Testis (tissue), 3 donors: ENCODE results near the gene TGFBR2. TPM values are rescaled to one million over a fixed set of nuclear protein-coding genes. Genes with fewer than 3 reads are reported as not detected.

Experiments
- DNase-seq: peaks from one replicate; pipeline ENCODE4 v3.0.0-alpha.2; 2019
- H3K27ac ChIP-seq, 2 donors: fragments of 200-600 bp; sonication (generic); one replicate each; pipeline ENCODE4 v1.5.1; 2019
- H3K27me3 ChIP-seq: fragments of 200-600 bp; sonication (generic); one replicate; pipeline ENCODE4 v1.5.1; 2019
- H3K36me3 ChIP-seq: fragments of 200-600 bp; sonication (generic); one replicate; pipeline ENCODE4 v1.5.1; 2017; ENCODE audit warnings: low read depth; ENCODE audit errors: missing control alignments
- H3K4me1 ChIP-seq: fragments of 200-600 bp; sonication (generic); one replicate; pipeline ENCODE4 v1.5.1; 2019
- H3K4me3 ChIP-seq, 2 donors: fragments of 200-600 bp; sonication (generic); one replicate each; pipeline ENCODE4 v1.5.1; 2017 to 2019
- H3K9me3 ChIP-seq: fragments of 200-600 bp; sonication (generic); one replicate; pipeline ENCODE4 v1.5.1; 2017
- CTCF ChIP-seq, 3 experiments: fragments of 450-650 bp in 2 of 3; fragments of 200-600 bp in 1 of 3; sonication (generic) in 1 of 3; IDR thresholded peaks; one replicate each; pipeline ENCODE4 v1.5.1; 2016 to 2019; ENCODE audit warnings: antibody characterized with exemption in 3 of 3, mild to moderate bottlenecking in 2 of 3, moderate library complexity in 1 of 3
- POLR2A ChIP-seq: fragments of 450-650 bp; IDR thresholded peaks from one replicate; pipeline ENCODE4 v1.6.1; 2017; ENCODE audit warnings: antibody characterized with exemption, mild to moderate bottlenecking, moderate library complexity
- WGBS, 2 donors: methylation state at CpG; one replicate each; pipeline ENCODE4 v1.1.5; 2018; 5-methylcytosine and 5-hydroxymethylcytosine counted together
- intact Hi-C: fragments of 100-400 bp; cut with DNase I; formaldehyde crosslinking; loops from one replicate; pipeline ENCODE4 v1.15.1; 2023; ENCODE audit warnings: low total_unique reads
- polyA plus RNA-seq: library from polyadenylated mRNA; stranded (reverse); fragments of 350-450 nt; fragmentation: Illumina TruSeq; extraction: RNeasy Lipid Tissue Mini Kit (QIAGEN cat#74804); gene quantifications from one replicate; pipeline ENCODE4 v1.2.3, GENCODE V29; 2014; ENCODE audit warnings: low read depth, low replicate concordance; ENCODE audit not compliant: insufficient read depth
- total RNA-seq, 2 donors: library from RNA; depleted of rRNA; stranded (reverse); fragments of >200 nt; gene quantifications; one replicate each; pipeline ENCODE4 v1.2.3, GENCODE V29; 2016

TGFBR2 gene
- total and polyA plus RNA-seq, 3 donors from 2014 or later, result 18.7 to 35.3 (median 26.1) TPM

DNA sequence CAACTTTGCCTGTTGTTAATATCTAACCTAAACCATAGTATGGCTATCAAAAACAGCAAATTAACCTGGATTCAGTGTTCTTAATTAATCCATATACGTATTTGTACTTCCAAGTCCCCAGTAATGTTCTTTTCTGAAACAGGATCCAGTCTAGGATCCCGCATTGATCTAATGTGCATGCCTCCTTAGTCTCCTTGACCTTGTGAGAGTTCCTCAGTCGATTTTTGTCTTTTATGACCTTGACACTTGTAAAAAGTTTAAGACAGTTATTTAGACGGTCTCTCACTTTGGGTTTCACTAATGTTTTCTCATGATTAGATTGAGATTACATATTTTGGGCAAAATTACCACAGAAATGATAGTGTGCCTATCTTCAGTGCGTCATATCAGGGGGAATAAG lies 69.4 kb downstream of the TGFBR2 start:
- no peaks in the 10 kb centered on the region for H3K36me3 ChIP-seq

DNA sequence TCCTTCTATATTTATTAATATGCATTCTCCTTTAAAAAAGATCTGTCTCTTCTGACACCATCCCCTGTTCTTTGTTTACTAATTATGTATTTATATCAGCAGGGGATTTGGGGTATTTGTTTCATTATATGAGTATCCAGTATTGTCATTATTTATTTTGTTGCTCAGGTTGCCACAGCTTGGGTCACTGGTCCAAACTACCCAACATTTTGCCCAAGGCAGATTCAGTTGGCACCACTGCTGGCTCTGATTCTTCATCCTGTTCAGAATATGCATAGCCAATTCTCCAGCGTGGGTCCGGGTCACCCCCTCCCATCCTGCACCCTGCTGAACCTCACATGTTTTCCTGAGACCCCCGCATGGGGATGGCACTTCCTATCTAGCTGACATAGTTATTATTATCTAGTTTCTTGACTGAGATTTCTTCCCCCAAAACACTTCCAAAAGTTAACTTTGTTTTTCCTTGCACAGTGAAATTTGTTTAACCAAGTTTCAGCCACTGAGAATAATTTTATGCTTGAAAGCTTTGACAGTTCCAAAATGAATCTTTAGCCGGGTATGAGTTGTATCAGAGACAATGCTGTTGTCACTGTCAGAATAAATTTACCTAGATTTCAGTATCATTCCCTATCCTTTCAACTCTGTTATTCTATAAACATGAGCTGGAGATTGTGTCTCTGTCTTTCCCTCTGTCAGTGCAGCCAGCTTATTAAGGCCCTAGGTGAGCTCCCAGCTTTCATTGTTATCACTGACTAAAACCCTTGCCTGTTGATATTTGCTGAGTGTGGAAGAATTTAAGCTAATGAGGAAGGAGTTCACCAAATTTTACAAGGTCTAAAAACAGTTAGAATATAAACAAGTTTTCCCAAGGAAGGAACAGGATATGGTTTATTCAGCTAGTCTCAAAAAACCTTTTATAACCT lies 70.3 kb downstream of the TGFBR2 start:
- Histone ChIP-seq H3K4me3 (no peak overlapping the region), H3K27me3 (no peaks in the 10 kb centered on the region), H3K27ac (no peak overlapping the region), H3K9me3 (no peaks in the 10 kb centered on the region), H3K4me1 (peaks cover 6% of the 10 kb centered on the region), H3K36me3 (no peaks in the 10 kb centered on the region)
- no peak for DNase-seq
- WGBS, 2 donors, result 77 to 80% methylated on average over 4 of the region's 4 CpGs
- TF ChIP-seq CTCF (IDR thresholded peaks at IDR 0.05) (no peak), POLR2A (no peak)
- intact Hi-C loops, result no loop called here

More for the DNA sequence above, 69.4 kb downstream of the TGFBR2 start:
- Histone ChIP-seq H3K9me3 (no peaks in the 10 kb centered on the region), H3K4me1 (peaks cover 3% of the 10 kb centered on the region), H3K27ac (no peak overlapping the region), H3K4me3 (no peak overlapping the region), H3K27me3 (no peaks in the 10 kb centered on the region)
- intact Hi-C loops, result no loop called here
- WGBS, 2 donors, result 63 to 69% methylated on average over 5 of the region's 5 CpGs
- TF ChIP-seq CTCF (IDR thresholded peaks at IDR 0.05) (no peak), POLR2A (no peak)
- no peak for DNase-seq

DNA sequence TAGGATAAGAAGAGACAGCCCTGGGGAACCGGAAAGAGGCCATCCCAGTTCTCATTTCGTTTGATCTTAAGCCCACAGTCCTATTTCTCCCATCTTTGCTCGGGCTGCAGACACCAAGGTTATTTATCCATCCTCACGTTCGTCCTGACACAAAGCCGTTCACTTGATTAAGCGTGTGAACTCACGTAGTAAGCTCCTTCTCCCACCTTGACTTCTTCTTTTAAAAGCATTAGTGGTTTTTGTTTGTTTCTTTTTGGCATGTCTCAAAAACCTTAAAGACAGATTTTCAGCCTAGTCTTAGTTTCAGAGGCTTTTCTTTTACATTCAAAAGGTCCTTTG lies 70.9 kb downstream of the TGFBR2 start:
- intact Hi-C loops, result no loop called here
- Histone ChIP-seq H3K27ac (no peak overlapping the region), H3K36me3 (no peaks in the 10 kb centered on the region), H3K9me3 (no peaks in the 10 kb centered on the region), H3K4me3 (no peak overlapping the region), H3K27me3 (no peaks in the 10 kb centered on the region), H3K4me1 (peaks cover 6% of the 10 kb centered on the region)
- 72 to 80% methylated on average over 8 of the region's 8 CpGs for WGBS, 2 donors
- TF ChIP-seq POLR2A (no peak), CTCF (IDR thresholded peaks at IDR 0.05) (no peak)
- DNase-seq, result no peak

GRCh38 chr3:30679045-30679444 lies 72.6 kb downstream of the TGFBR2 start:
- intact Hi-C loops, result no loop called here
- no peaks in the 10 kb centered on the region for H3K36me3 ChIP-seq
- no peaks in the 10 kb centered on the region for H3K9me3 ChIP-seq
- H3K4me1 ChIP-seq, result peaks cover 19% of the 10 kb centered on the region
- no peak overlapping the region for H3K4me3 ChIP-seq
- H3K27ac ChIP-seq, result no peak overlapping the region
- no peak for DNase-seq
- no peaks in the 10 kb centered on the region for H3K27me3 ChIP-seq
- TF ChIP-seq CTCF (IDR thresholded peaks at IDR 0.05), result no peak
- TF ChIP-seq POLR2A, result no peak
